GM10847 (cell line): Measurements from ENCODE around the gene PPP1R3G.

Experiments used
- POLR2A ChIP-seq: IDR thresholded peaks from 2 replicates; pipeline ENCODE4 v1.6.1; 2011; ENCODE audit not compliant: insufficient read length; ENCODE audit errors: extremely low read depth

PPP1R3G gene

DNA sequence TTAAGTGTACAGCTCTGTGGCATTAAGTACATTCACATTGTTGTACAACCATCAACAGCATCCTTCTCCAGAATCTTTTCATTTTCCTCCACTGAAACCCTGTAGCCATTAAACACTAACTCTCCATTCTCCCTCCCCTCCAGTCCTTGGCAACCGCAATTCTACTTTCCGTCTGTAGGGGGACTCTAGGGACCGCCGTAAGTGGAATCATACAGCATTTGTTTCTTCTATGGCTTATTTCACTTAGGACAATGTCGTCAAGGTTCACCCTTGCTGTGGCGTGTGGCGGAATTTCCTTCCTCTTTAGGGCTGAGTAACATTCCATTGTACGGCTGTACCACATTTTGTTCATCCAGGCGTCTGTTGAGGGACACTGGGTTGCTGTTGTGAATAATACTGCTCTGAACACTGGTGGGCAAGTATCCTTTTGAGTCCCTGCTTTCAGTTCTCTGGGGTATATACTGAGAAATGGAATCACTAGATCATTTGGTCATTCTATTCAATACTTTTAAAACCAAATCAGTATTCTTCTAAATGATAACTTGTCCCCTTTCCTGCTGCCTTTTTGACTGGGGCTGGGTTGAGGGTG is 50.7 kb downstream of the PPP1R3G start:
- TF ChIP-seq POLR2A: no peak

DNA sequence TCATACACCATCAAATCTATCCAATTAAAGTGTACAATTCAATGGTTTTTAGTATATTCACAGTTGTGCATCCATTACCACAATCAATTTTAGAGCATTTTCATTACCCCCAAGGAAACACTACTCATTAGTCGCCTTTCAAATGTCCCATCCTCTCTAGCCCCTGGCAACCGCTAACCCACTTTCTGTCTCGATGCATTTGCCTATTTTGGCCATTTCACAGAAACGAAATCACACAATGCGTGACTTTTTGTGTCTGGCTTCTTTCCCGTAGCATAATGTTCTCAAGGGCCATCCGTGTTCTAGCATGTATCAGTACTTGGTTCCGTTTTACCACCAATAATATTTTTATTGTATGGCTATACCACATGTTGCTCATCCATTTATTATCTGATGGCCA is 51.7 kb downstream of the PPP1R3G start:
- TF ChIP-seq POLR2A: no peak
